Activated naive CD8-positive, alpha-beta T cell treated with anti-CD3 and anti-CD28 coated beads for 36 hours (primary cell): Measurements from ENCODE around the gene HECTD1. TPM values are rescaled to one million over a fixed set of nuclear protein-coding genes. Genes with fewer than 3 reads are reported as not detected.

Experiments used
- DNase-seq: peaks from one replicate; pipeline ENCODE4 v3.0.0; 2021
- H3K27ac Mint-ChIP-seq: one replicate; pipeline ENCODE4 v1.8.0; 2022; ENCODE audit warnings: mild to moderate bottlenecking, moderate library complexity, mixed read lengths
- H3K27me3 Mint-ChIP-seq: one replicate; pipeline ENCODE4 v1.8.0; 2022; ENCODE audit warnings: mild to moderate bottlenecking, mixed read lengths
- H3K36me3 Mint-ChIP-seq: one replicate; pipeline ENCODE4 v1.8.0; 2021; ENCODE audit warnings: mild to moderate bottlenecking, mixed read lengths
- H3K4me1 Mint-ChIP-seq: one replicate; pipeline ENCODE4 v1.8.0; 2021; ENCODE audit warnings: mixed read lengths
- H3K4me3 Mint-ChIP-seq: one replicate; pipeline ENCODE4 v1.8.0; 2022; ENCODE audit warnings: mild to moderate bottlenecking, moderate library complexity, mixed read lengths
- H3K9me3 Mint-ChIP-seq: one replicate; pipeline ENCODE4 v1.8.0; 2022; ENCODE audit warnings: mixed read lengths
- total RNA-seq, 2 experiments: library from RNA; stranded (reverse); gene quantifications; one replicate each; pipeline ENCODE4 v1.2.3, GENCODE V29; 2021

HECTD1 gene
- total RNA-seq, 2 experiments from 2014 or later, result 78.6 to 89.2 TPM

GRCh38 chr14:31051511-31051910, 156.1 kb downstream of the HECTD1 start:
- no peaks in the 10 kb centered on the region for H3K27me3 Mint-ChIP-seq

GRCh38 chr14:31051023-31051422, 156.6 kb downstream of the HECTD1 start:
- H3K4me1 Mint-ChIP-seq, result peaks cover 3% of the 10 kb centered on the region
- H3K4me3 Mint-ChIP-seq, result no peak overlapping the region
- no peaks in the 10 kb centered on the region for H3K27me3 Mint-ChIP-seq
- peaks cover 4% of the 10 kb centered on the region for H3K36me3 Mint-ChIP-seq
- no peak overlapping the region for H3K27ac Mint-ChIP-seq
- H3K9me3 Mint-ChIP-seq, result no peaks in the 10 kb centered on the region
- no peak for DNase-seq

More at GRCh38 chr14:31051511-31051910, 156.1 kb downstream of the HECTD1 start:
- H3K4me3 Mint-ChIP-seq, result no peak overlapping the region
- H3K4me1 Mint-ChIP-seq, result peaks cover 3% of the 10 kb centered on the region
- H3K36me3 Mint-ChIP-seq, result peaks cover 4% of the 10 kb centered on the region
- no peaks in the 10 kb centered on the region for H3K9me3 Mint-ChIP-seq
- DNase-seq, result no peak
- H3K27ac Mint-ChIP-seq, result no peak overlapping the region

Other genes starting within 250 kb of the HECTD1 start
- 1 to 10 TPM; 7.3 to 8.8 TPM for gene AP4S1, start 182.1 kb downstream of the HECTD1 start, total RNA-seq
- 10 to 100 TPM; 16.0 to 18.1 TPM for gene STRN3, start 181.4 kb downstream of the HECTD1 start, total RNA-seq
- gene HEATR5A, start 212.8 kb upstream of the HECTD1 start, total RNA-seq, result 10 to 100 TPM; 10.8 TPM
- 10 to 100 TPM; 32.2 to 33.7 TPM for gene DTD2, start 249.7 kb upstream of the HECTD1 start, total RNA-seq